Uterus (tissue), 4 donors: ENCODE data around the gene CD69. TPM values are rescaled to one million over a fixed set of nuclear protein-coding genes. Genes with fewer than 3 reads are reported as not detected.
A peak's percentile ranks its signal among the peaks of the same experiment; 100 is the strongest.
"Not testable (repeated sequence)": the region's sequence is repeated elsewhere in the genome, so short reads cannot be mapped to it uniquely, and the experiment has no call there.

Experiments used
- DNase-seq, 2 donors: peaks; one replicate each; pipeline ENCODE4 v3.0.0-alpha.2; 2019 to 2020
- H3K27ac ChIP-seq, 2 donors: fragments of 200-600 bp; sonication (generic); 1 replicate in 1 of 2; 2 replicates in 1 of 2; pipeline ENCODE4 v1.5.1; 2016 to 2018
- H3K27me3 ChIP-seq, 2 donors: fragments of 200-600 bp; sonication (generic); one replicate each; pipeline ENCODE4 v1.5.1; 2018 to 2019; ENCODE audit warnings: control low read depth in 1 of 2
- H3K36me3 ChIP-seq, 2 donors: fragments of 200-600 bp; sonication (generic); one replicate each; pipeline ENCODE4 v1.5.1; 2019; ENCODE audit warnings: control low read depth in 1 of 2
- H3K4me1 ChIP-seq, 2 donors: fragments of 200-600 bp; sonication (generic); one replicate each; pipeline ENCODE4 v1.5.1; 2018 to 2019; ENCODE audit warnings: control low read depth in 1 of 2
- H3K4me3 ChIP-seq, 2 donors: fragments of 200-600 bp; sonication (generic); 1 replicate in 1 of 2; 2 replicates in 1 of 2; pipeline ENCODE4 v1.5.1; 2018 to 2019; ENCODE audit warnings: mild to moderate bottlenecking in 1 of 2
- H3K9me3 ChIP-seq, 2 donors: fragments of 200-600 bp; sonication (generic); one replicate each; pipeline ENCODE4 v1.5.1; 2019; ENCODE audit warnings: control low read depth in 1 of 2
- POLR2A ChIP-seq, 2 donors: fragments of 450-650 bp; IDR thresholded peaks; one replicate each; pipeline ENCODE4 v1.6.1; 2016; ENCODE audit warnings: antibody characterized with exemption in 2 of 2, mild to moderate bottlenecking in 1 of 2, moderate library complexity in 1 of 2
- intact Hi-C: fragments of 100-400 bp; cut with DNase I; formaldehyde crosslinking; loops from one replicate; pipeline ENCODE4 v1.15.1; 2023; ENCODE audit warnings: low total_unique reads
- total RNA-seq, 4 donors: library from RNA; depleted of rRNA in 3 of 4; stranded (reverse); fragments of >200 nt in 3 of 4; gene quantifications; one replicate each; pipeline versions ENCODE4 v1.1.0 to v1.2.4, GENCODE V29; 2014 to 2023
- TF ChIP-seq, protein P1 (sequence below), 4 experiments: fragments of 200-600 bp in 2 of 4; fragments of 450-650 bp in 2 of 4; sonication (generic) in 2 of 4; IDR thresholded peaks; one replicate each; pipeline ENCODE4 v1.5.1; 2016 to 2019; ENCODE audit warnings: antibody characterized with exemption in 4 of 4, mild to moderate bottlenecking in 2 of 4, moderate library complexity in 1 of 4
- donor health status: DM: yes; HTN: yes; CAD: no.

The CD69 gene
- total RNA-seq, 4 donors from 2014 or later, result 0.88 to 10.2 (median 2.9) TPM

DNA sequence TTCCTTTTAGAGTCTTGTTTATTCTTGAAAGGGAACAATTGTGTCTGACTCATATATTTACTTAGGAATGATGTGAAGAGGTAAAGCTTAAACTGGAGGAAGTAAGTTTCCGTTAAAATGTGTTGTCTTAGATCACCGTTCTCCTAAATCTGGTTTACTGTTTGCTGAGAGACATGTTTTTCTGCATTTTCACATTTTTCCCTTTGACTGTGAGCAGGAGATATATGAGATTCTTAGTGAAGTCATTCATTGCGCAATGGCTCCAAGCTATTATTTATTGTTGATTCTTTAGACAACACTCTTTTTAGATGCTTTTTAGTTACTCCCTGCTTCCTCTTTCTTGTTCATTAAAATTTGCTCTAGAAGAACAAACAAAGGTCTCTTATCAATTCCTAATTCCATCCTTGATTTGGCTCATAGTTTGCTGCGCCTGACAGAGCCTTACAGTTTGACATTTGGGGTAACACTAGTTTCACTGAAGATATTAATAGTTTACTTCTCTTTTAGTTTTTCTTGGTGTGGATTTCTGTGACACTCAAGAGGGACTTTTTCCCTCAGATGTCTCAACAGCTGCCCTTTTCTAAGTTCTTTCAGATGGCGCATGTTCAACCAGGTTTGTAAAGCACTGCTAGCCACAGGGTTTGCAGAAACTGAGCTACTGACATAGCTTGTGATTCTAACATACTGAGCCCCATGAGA is 39.2 kb downstream of the CD69 start:
- H3K4me3 ChIP-seq, result no peak overlapping the region
- DNase-seq, result no peak
- no peaks in the 10 kb centered on the region for H3K4me1 ChIP-seq
- H3K27me3 ChIP-seq, result no peaks in the 10 kb centered on the region
- no peaks in the 10 kb centered on the region for H3K36me3 ChIP-seq
- H3K27ac ChIP-seq, result peak overlapping the region; percentile 76 to 85
- intact Hi-C loops, result no loop called here
- TF ChIP-seq, protein P1, sequence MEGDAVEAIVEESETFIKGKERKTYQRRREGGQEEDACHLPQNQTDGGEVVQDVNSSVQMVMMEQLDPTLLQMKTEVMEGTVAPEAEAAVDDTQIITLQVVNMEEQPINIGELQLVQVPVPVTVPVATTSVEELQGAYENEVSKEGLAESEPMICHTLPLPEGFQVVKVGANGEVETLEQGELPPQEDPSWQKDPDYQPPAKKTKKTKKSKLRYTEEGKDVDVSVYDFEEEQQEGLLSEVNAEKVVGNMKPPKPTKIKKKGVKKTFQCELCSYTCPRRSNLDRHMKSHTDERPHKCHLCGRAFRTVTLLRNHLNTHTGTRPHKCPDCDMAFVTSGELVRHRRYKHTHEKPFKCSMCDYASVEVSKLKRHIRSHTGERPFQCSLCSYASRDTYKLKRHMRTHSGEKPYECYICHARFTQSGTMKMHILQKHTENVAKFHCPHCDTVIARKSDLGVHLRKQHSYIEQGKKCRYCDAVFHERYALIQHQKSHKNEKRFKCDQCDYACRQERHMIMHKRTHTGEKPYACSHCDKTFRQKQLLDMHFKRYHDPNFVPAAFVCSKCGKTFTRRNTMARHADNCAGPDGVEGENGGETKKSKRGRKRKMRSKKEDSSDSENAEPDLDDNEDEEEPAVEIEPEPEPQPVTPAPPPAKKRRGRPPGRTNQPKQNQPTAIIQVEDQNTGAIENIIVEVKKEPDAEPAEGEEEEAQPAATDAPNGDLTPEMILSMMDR (IDR thresholded peaks at IDR 0.05), result no peak
- no peak for TF ChIP-seq POLR2A (IDR thresholded peaks at IDR 0.05)
- H3K9me3 ChIP-seq, result no peaks in the 10 kb centered on the region

GRCh38 chr12:9719790-9720189 is 40.9 kb downstream of the CD69 start:
- H3K27me3 ChIP-seq, result no peaks in the 10 kb centered on the region
- no peak overlapping the region for H3K4me3 ChIP-seq
- intact Hi-C loops, result no loop called here
- H3K9me3 ChIP-seq, result no peaks in the 10 kb centered on the region
- no peak for TF ChIP-seq POLR2A (IDR thresholded peaks at IDR 0.05)
- TF ChIP-seq, protein P1 (IDR thresholded peaks at IDR 0.05), result no peak
- no peak for DNase-seq
- H3K4me1 ChIP-seq, result no peaks in the 10 kb centered on the region
- peak overlapping the region; percentile 76 to 85 for H3K27ac ChIP-seq
- no peaks in the 10 kb centered on the region for H3K36me3 ChIP-seq

DNA sequence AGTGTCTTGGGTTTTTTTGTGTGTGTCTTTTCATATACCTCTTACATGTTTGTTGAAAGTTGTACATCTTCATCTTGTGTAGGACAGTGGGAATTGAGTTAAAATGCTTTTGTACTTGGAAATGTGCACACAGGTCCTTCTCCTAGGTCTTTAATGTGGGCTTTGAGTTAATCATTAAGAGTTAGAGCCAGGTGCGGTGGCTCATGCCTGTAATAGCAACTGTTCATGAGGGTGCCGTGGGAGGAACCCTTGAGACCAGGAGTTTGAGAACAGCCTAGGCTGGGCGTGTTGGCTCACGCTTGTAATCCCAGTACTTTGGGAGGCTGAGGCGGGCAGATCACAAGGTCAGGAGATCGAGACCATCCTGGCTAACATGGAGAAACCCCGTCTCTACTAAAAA is 41.7 kb downstream of the CD69 start:
- TF ChIP-seq, protein P1 (IDR thresholded peaks at IDR 0.05), result no peak
- no peak for TF ChIP-seq POLR2A (IDR thresholded peaks at IDR 0.05)
- Histone ChIP-seq H3K27me3 (no peaks in the 10 kb centered on the region), H3K9me3 (no peaks in the 10 kb centered on the region), H3K4me1 (no peaks in the 10 kb centered on the region), H3K36me3 (no peaks in the 10 kb centered on the region), H3K27ac (peak overlapping the region; percentile 76 to 85), H3K4me3 (no peak overlapping the region)
- intact Hi-C loops, result no loop called here
- no peak for DNase-seq

- DNase-seq, result no peak
- no peak for TF ChIP-seq POLR2A (IDR thresholded peaks at IDR 0.05)
- TF ChIP-seq, protein P1 (IDR thresholded peaks at IDR 0.05), result no peak
- Histone ChIP-seq H3K36me3 (no peaks in the 10 kb centered on the region), H3K9me3 (no peaks in the 10 kb centered on the region), H3K27me3 (no peaks in the 10 kb centered on the region), H3K4me1 (no peaks in the 10 kb centered on the region), H3K4me3 (no peak overlapping the region), H3K27ac (no peak overlapping the region)
- intact Hi-C loops, result no loop called here
Measured at GRCh38 chr12:9717070-9717925, 43.4 kb downstream of the CD69 start.

GRCh38 chr12:9713032-9713558 is 47.6 kb downstream of the CD69 start:
- H3K4me3 ChIP-seq, H3K9me3 ChIP-seq, H3K4me1 ChIP-seq, H3K36me3 ChIP-seq, H3K27ac ChIP-seq, H3K27me3 ChIP-seq, DNase-seq, intact Hi-C loops: not testable (repeated sequence)
